AG10803 (cell line): Measurements from ENCODE around the gene PITRM1.
"Not testable (repeated sequence)": the region's sequence is repeated elsewhere in the genome, so short reads cannot be mapped to it uniquely, and the experiment has no call there.

Experiments
- DNase-seq: peaks from one replicate; pipeline ENCODE4 v3.0.0; 2010; ENCODE audit warnings: low read depth
- H3K4me3 ChIP-seq: 2 replicates; pipeline ENCODE4 v1.5.1; 2011; ENCODE audit warnings: mild to moderate bottlenecking, low read length, control low read depth
- CTCF ChIP-seq: conservative IDR thresholded peaks from 2 replicates; pipeline ENCODE4 v1.5.1; 2011; ENCODE audit warnings: mild to moderate bottlenecking, low read length, control low read depth, inconsistent platforms

Gene PITRM1

GRCh38 chr10:3186368-3186767, 13.8 kb upstream of the PITRM1 start:
- no peak for TF ChIP-seq CTCF
- H3K4me3 ChIP-seq: no peak overlapping the region
- no peak for DNase-seq

- H3K4me3 ChIP-seq: no peak overlapping the region
- no peak for DNase-seq
- no peak for TF ChIP-seq CTCF
These were observed 12.8 kb upstream of the PITRM1 start for GRCh38 chr10:3185386-3185785.

- no peak for DNase-seq
- TF ChIP-seq CTCF: no peak
- no peak overlapping the region for H3K4me3 ChIP-seq
These were observed 7.9 kb upstream of the PITRM1 start for GRCh38 chr10:3180355-3181025.

- no peak overlapping the region for H3K4me3 ChIP-seq
- no peak for DNase-seq
- no peak for TF ChIP-seq CTCF
These were observed 6.6 kb upstream of the PITRM1 start for GRCh38 chr10:3179174-3179573.

- no peak for DNase-seq
- no peak for TF ChIP-seq CTCF
- H3K4me3 ChIP-seq: no peak overlapping the region
These were observed 5.5 kb upstream of the PITRM1 start for GRCh38 chr10:3178042-3178441.

GRCh38 chr10:3173171-3173878, 743 bp upstream of the PITRM1 start:
- DNase-seq: no peak
- no peak for TF ChIP-seq CTCF
- H3K4me3 ChIP-seq: peak overlapping the region; percentile 62

GRCh38 chr10:3172081-3172445, 519 bp downstream of the PITRM1 start:
- peak; percentile 54 for DNase-seq
- peak overlapping the region; percentile 75 for H3K4me3 ChIP-seq
- TF ChIP-seq CTCF: no peak

- DNase-seq: not testable (repeated sequence)
- peak overlapping the region; percentile 75 for H3K4me3 ChIP-seq
These were observed 1.1 kb downstream of the PITRM1 start for GRCh38 chr10:3171488-3171887.
